Body of pancreas (tissue), 4 donors: ENCODE data around the gene JAG2. TPM values are rescaled to one million over a fixed set of nuclear protein-coding genes. Genes with fewer than 3 reads are reported as not detected.

Experiments
- ATAC-seq: fragments of 150-250 bp; one replicate; pipeline ENCODE4 v1.9.1; 2016
- DNase-seq, 4 donors: peaks; one replicate each; pipeline ENCODE4 v3.0.0-alpha.2; 2019
- H3K27ac ChIP-seq, 4 donors: fragments of 200-600 bp; sonication (generic); 1 replicate in 3 of 4; 2 replicates in 1 of 4; pipeline versions ENCODE4 v1.5.1 to v1.6.1; 2016 to 2019; ENCODE audit warnings: mild to moderate bottlenecking in 1 of 4, mixed read lengths in 1 of 4, moderate library complexity in 1 of 4
- H3K27me3 ChIP-seq, 2 donors: fragments of 200-600 bp; sonication (generic); one replicate each; pipeline ENCODE4 v1.6.0; 2016; ENCODE audit warnings: mild to moderate bottlenecking in 1 of 2
- H3K36me3 ChIP-seq, 2 donors: fragments of 200-600 bp; sonication (generic); replicated peaks in 1 of 2; 2 replicates each; pipeline ENCODE4 v1.5.1; 2016; ENCODE audit warnings: low read depth in 2 of 2; ENCODE audit not compliant: insufficient read depth in 1 of 2
- H3K4me1 ChIP-seq: fragments of 200-600 bp; sonication (generic); one replicate; pipeline ENCODE4 v1.6.0; 2016
- H3K4me3 ChIP-seq, 2 donors: fragments of 200-600 bp; sonication (generic); 1 replicate in 1 of 2; 2 replicates in 1 of 2; pipeline ENCODE4 v1.5.1; 2016 to 2019
- H3K9me3 ChIP-seq, 3 donors: fragments of 200-600 bp; sonication (generic); 1 replicate in 2 of 3; 2 replicates in 1 of 3; pipeline ENCODE4 v1.5.1; 2016
- POLR2A ChIP-seq, 3 donors: fragments of 450-650 bp; IDR thresholded peaks; one replicate each; pipeline ENCODE4 v1.6.1; 2016; ENCODE audit warnings: antibody characterized with exemption in 3 of 3, mild to moderate bottlenecking in 2 of 3
- WGBS, 2 donors: methylation state at CpG; one replicate each; pipeline ENCODE4 v1.1.5; 2017; 5-methylcytosine and 5-hydroxymethylcytosine counted together
- intact Hi-C: fragments of 100-400 bp; cut with DNase I; formaldehyde crosslinking; loops from one replicate; pipeline ENCODE4 v1.15.1; 2023
- total RNA-seq, 2 donors: library from RNA; depleted of rRNA; stranded (reverse); fragments of >200 nt; gene quantifications; one replicate each; pipeline ENCODE4 v1.1.0, GENCODE V29; 2016
- TF ChIP-seq, protein P1 (sequence below), 7 experiments: fragments of 450-650 bp in 4 of 7; fragments of 200-600 bp in 3 of 7; sonication (generic) in 3 of 7; IDR thresholded peaks; one replicate each; pipeline ENCODE4 v1.5.1; 2016 to 2019; ENCODE audit warnings: antibody characterized with exemption in 7 of 7

JAG2 gene
- total RNA-seq, 2 donors from 2014 or later = 13.5 to 36.3 TPM

- Histone ChIP-seq H3K9me3 (no peaks in the 10 kb centered on the region), H3K27ac (no peak overlapping the region), H3K4me3 (no peak overlapping the region), H3K36me3 (no peaks in the 10 kb centered on the region), H3K27me3 (no peaks in the 10 kb centered on the region), H3K4me1 (peaks cover 17% of the 10 kb centered on the region)
- WGBS, 2 donors = 79 to 93% methylated on average over 9 to 10 of the region's 12 CpGs
- no peak for ATAC-seq
- DNase-seq = no peak
- no peak for TF ChIP-seq POLR2A (IDR thresholded peaks at IDR 0.05)
- intact Hi-C loops = no loop called here
These were observed 9.8 kb downstream of the JAG2 start for GRCh38 chr14:105158794-105159193.

- H3K27me3 ChIP-seq = no peaks in the 10 kb centered on the region
- no peaks in the 10 kb centered on the region for H3K36me3 ChIP-seq
- TF ChIP-seq, protein P1, sequence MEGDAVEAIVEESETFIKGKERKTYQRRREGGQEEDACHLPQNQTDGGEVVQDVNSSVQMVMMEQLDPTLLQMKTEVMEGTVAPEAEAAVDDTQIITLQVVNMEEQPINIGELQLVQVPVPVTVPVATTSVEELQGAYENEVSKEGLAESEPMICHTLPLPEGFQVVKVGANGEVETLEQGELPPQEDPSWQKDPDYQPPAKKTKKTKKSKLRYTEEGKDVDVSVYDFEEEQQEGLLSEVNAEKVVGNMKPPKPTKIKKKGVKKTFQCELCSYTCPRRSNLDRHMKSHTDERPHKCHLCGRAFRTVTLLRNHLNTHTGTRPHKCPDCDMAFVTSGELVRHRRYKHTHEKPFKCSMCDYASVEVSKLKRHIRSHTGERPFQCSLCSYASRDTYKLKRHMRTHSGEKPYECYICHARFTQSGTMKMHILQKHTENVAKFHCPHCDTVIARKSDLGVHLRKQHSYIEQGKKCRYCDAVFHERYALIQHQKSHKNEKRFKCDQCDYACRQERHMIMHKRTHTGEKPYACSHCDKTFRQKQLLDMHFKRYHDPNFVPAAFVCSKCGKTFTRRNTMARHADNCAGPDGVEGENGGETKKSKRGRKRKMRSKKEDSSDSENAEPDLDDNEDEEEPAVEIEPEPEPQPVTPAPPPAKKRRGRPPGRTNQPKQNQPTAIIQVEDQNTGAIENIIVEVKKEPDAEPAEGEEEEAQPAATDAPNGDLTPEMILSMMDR (IDR thresholded peaks at IDR 0.05) = no peak
- no peak for TF ChIP-seq POLR2A (IDR thresholded peaks at IDR 0.05)
- H3K4me3 ChIP-seq = no peak overlapping the region
- DNase-seq (no peak), ATAC-seq (no peak)
- H3K27ac ChIP-seq = no peak overlapping the region
- H3K4me1 ChIP-seq = peaks cover 17% of the 10 kb centered on the region
- 96% methylated on average over 14 of the region's 15 CpGs; no CpG with 5 or more reads in 1 of the 2 donors for WGBS, 2 donors
- intact Hi-C loops = no loop called here
- H3K9me3 ChIP-seq = no peaks in the 10 kb centered on the region
These were observed 10.7 kb downstream of the JAG2 start for GRCh38 chr14:105157872-105158271.

- no peaks in the 10 kb centered on the region for H3K9me3 ChIP-seq
- no peak overlapping the region for H3K27ac ChIP-seq
- no peak overlapping the region for H3K4me3 ChIP-seq
- no peak for ATAC-seq
- WGBS, 2 donors = 92 to 95% methylated on average over 22 to 27 of the region's 31 CpGs
- no peaks in the 10 kb centered on the region for H3K36me3 ChIP-seq
- intact Hi-C loops = no loop called here
- H3K27me3 ChIP-seq = no peaks in the 10 kb centered on the region
- peaks cover 15% of the 10 kb centered on the region for H3K4me1 ChIP-seq
- DNase-seq = no peak
- no peak for TF ChIP-seq POLR2A (IDR thresholded peaks at IDR 0.05)
- TF ChIP-seq, protein P1 (IDR thresholded peaks at IDR 0.05) = no peak
These were observed 11.9 kb downstream of the JAG2 start for GRCh38 chr14:105156414-105157375.

DNA sequence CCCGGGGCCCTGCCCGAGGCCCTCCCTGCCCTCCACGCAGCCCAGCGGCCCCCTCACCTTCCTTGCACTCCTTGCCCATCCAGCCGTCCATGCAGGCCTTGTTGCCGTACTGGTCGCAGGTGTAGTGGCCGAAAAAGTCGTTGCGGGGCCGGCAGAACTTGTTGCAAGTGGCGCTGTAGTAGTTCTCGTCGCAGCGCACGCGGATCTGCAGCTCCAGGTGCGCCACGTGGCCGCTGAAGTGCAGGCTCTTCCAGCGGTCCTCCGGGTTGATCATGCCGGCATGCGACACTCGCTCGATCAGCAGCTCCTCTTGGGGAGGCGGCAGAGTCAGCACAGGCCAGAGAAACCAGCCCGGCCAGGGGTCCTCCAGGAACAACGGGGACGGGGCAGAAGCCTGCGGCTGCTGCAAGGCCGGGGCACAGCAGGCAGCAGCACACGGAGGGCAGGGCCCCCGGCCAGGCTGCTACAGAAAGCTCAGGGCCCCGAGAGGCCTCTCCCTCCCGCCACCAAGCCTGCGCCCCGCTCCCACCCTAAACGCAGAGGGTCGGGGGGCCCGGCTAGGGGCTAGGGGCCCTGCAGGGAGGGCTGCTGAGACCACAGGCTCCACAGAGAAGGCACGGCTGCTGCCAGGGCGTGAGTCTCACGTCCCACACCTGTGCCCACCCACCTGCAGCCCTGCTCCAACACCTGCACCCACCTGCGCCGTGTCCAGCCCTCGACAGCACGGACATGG is 12.7 kb downstream of the JAG2 start:
- Histone ChIP-seq H3K4me1 (peaks cover 6% of the 10 kb centered on the region), H3K9me3 (no peaks in the 10 kb centered on the region), H3K4me3 (no peak overlapping the region), H3K27ac (no peak overlapping the region), H3K27me3 (no peaks in the 10 kb centered on the region), H3K36me3 (no peaks in the 10 kb centered on the region)
- no peak for DNase-seq
- intact Hi-C loops = no loop called here
- 88 to 91% methylated on average over 17 to 45 of the region's 48 CpGs for WGBS, 2 donors
- TF ChIP-seq, protein P1 (IDR thresholded peaks at IDR 0.05) = no peak
- no peak for TF ChIP-seq POLR2A (IDR thresholded peaks at IDR 0.05)
- ATAC-seq = no peak

DNA sequence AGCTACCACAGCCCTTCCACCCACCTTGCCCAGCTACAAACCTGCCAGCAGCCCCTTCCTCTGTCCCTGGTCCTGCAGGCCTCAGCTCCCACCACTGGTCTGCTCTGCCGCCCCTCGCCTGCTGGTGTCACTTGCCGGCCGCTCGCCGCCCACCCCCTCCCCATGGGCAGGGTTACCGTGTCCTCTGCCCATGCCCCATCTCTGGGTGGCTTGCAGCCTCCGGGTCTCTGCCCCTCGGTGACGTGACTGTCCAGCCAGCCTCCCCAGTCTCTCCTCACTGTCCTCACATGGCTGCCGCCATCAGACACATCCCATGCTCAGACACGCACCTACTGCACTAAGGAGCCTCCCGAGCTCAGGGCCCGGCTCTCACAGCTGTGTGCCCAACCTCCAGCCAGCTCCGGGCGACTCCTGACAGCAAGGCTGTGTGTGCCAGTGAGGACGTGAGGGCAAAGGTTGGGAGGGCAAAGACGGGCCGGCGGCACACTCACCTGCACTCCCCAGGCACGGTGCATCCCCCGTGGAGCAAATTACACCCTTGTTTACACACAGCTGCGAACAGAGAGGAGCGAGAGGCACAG is 13.4 kb downstream of the JAG2 start:
- TF ChIP-seq POLR2A (IDR thresholded peaks at IDR 0.05) = no peak
- TF ChIP-seq, protein P1 (IDR thresholded peaks at IDR 0.05) = no peak
- no peak for DNase-seq
- WGBS, 2 donors = 91 to 97% methylated on average over 11 to 24 of the region's 24 CpGs

More for the DNA sequence above, 13.4 kb downstream of the JAG2 start:
- Histone ChIP-seq H3K27me3 (no peaks in the 10 kb centered on the region), H3K27ac (no peak overlapping the region), H3K4me1 (no peaks in the 10 kb centered on the region), H3K4me3 (no peak overlapping the region), H3K9me3 (no peaks in the 10 kb centered on the region), H3K36me3 (no peaks in the 10 kb centered on the region)
- intact Hi-C loops = no loop called here
- no peak for ATAC-seq
